ENCODE measurements around the gene LHFPL3. TPM values are rescaled to one million over a fixed set of nuclear protein-coding genes. Genes with fewer than 3 reads are reported as not detected.

The LHFPL3 gene
- total and polyA plus RNA-seq, 2 donors (not counting 3 experiments of a cell fraction or from before 2014, with no cell fraction given) = not detected

DNA sequence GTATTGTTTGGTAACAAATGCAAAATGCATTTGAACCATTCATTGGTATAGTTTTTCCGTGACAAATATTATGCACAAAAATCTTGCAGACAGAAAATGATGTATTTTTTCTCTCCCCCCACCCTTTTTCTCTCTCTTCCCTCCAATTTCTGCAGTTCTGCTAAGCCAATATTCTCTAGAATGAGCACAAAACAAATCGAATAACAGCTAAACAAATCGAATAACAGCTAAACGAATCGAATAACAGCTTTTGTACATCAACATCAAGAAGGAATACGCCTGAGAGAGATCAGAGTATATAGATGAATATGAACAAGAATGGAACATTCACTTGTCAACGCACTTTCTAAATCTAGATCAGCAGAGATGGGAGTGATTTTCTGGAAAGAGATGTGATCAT, 577.6 kb downstream of the LHFPL3 start:
- no peak for DNase-seq (ENCODE audit: low read depth, low spot score)
- no TSS peak for BruUV-seq (replicated peaks)
- H3K9me3 ChIP-seq (replicated peaks; ENCODE audit: control insufficient read depth, insufficient read depth, low read length) = no peaks in the 10 kb centered on the region
- dilution Hi-C loops (cut with MboI; ENCODE audit: extremely low pct_ligation_motif_present, low sequenced_read_pairs) (no loop called here), intact Hi-C loops (cut with micrococcal nuclease) (no loop called here)
- H4K20me1 ChIP-seq (replicated peaks; ENCODE audit: control insufficient read depth, extremely low read depth, insufficient read depth, low read length) = no peaks in the 10 kb centered on the region
- H3K27ac ChIP-seq (ENCODE audit: insufficient read depth, low read depth, low read length) = no peak overlapping the region
- H3K27me3 ChIP-seq (ENCODE audit: control insufficient read depth in 2 of 2, insufficient read depth in 2 of 2, low read length in 2 of 2) = peaks cover 6 to 14% of the 10 kb centered on the region in 2 experiments
- ChIA-PET POLR2A (no interaction called here), CTCF (no interaction called here)
- no peak overlapping the region for H3K4me2 ChIP-seq (ENCODE audit: insufficient read depth, low read length)
- H3K4me1 ChIP-seq (ENCODE audit: control insufficient read depth, extremely low read depth, insufficient read depth, low read length) = no peaks in the 10 kb centered on the region
- H3K79me2 ChIP-seq (ENCODE audit: control insufficient read depth, insufficient read depth, low read length) = no peaks in the 10 kb centered on the region
- no peak overlapping the region for H3K4me3 ChIP-seq (replicated peaks in 1 of 3; ENCODE audit: insufficient read depth in 1 of 3, low read depth in 1 of 3, low read length in 3 of 3)
- no peak for TF ChIP-seq CTCF (IDR thresholded peaks at IDR 0.05; ENCODE audit: extremely low read depth in 1 of 2, insufficient read depth in 1 of 2, low read depth in 1 of 2, low read length in 2 of 2)
- no peak for TF ChIP-seq POLR2AphosphoS5 (IDR thresholded peaks at IDR 0.05; ENCODE audit: insufficient read depth, low read depth, low read length)
- no peak for TF ChIP-seq GATA2 (IDR thresholded peaks at IDR 0.05; ENCODE audit: insufficient read depth, insufficient read length, low read depth, low read length)
- no peak for TF ChIP-seq FOS (IDR thresholded peaks at IDR 0.05; ENCODE audit: borderline replicate concordance, insufficient read depth, low read length)
- FAIRE-seq = no peak
- no peaks in the 10 kb centered on the region for H3K36me3 ChIP-seq (ENCODE audit: control insufficient read depth in 2 of 2, extremely low read depth in 1 of 2, insufficient read depth in 2 of 2, low read length in 2 of 2)
- H2AFZ ChIP-seq (ENCODE audit: low read depth, low read length) = no peak overlapping the region
- H3K9me1 ChIP-seq (replicated peaks; ENCODE audit: control insufficient read depth, extremely low read depth, insufficient read depth, low read length) = no peaks in the 10 kb centered on the region
- H3K9ac ChIP-seq (replicated peaks; ENCODE audit: extremely low read depth, insufficient read depth, low read length) = no peak overlapping the region

GRCh38 chr7:104906556-104906955, 578.2 kb downstream of the LHFPL3 start:
- Histone ChIP-seq H3K79me2 (ENCODE audit: control insufficient read depth, insufficient read depth, low read length) (no peaks in the 10 kb centered on the region), H4K20me1 (replicated peaks; ENCODE audit: control insufficient read depth, extremely low read depth, insufficient read depth, low read length) (no peaks in the 10 kb centered on the region), H3K27ac (ENCODE audit: insufficient read depth, low read depth, low read length) (no peak overlapping the region), H2AFZ (ENCODE audit: low read depth, low read length) (no peak overlapping the region), H3K4me3 (replicated peaks in 1 of 3; ENCODE audit: insufficient read depth in 1 of 3, low read depth in 1 of 3, low read length in 3 of 3) (no peak overlapping the region), H3K9me1 (replicated peaks; ENCODE audit: control insufficient read depth, extremely low read depth, insufficient read depth, low read length) (no peaks in the 10 kb centered on the region), H3K9ac (replicated peaks; ENCODE audit: extremely low read depth, insufficient read depth, low read length) (no peak overlapping the region), H3K9me3 (replicated peaks; ENCODE audit: control insufficient read depth, insufficient read depth, low read length) (no peaks in the 10 kb centered on the region), H3K4me1 (ENCODE audit: control insufficient read depth, extremely low read depth, insufficient read depth, low read length) (no peaks in the 10 kb centered on the region), H3K4me2 (ENCODE audit: insufficient read depth, low read length) (no peak overlapping the region), H3K27me3 (ENCODE audit: control insufficient read depth in 2 of 2, insufficient read depth in 2 of 2, low read length in 2 of 2) (peaks cover 6 to 14% of the 10 kb centered on the region in 2 experiments), H3K36me3 (ENCODE audit: control insufficient read depth in 2 of 2, extremely low read depth in 1 of 2, insufficient read depth in 2 of 2, low read length in 2 of 2) (no peaks in the 10 kb centered on the region)
- CTCF ChIA-PET = interaction anchor here (0.6 to 2.8 kb wide), 3 partner anchors 23 to 751 kb away, joined by 3 to 6 read pairs (median 3); no protein-coding TSS in a partner anchor
- dilution Hi-C loops (cut with MboI; ENCODE audit: extremely low pct_ligation_motif_present, low sequenced_read_pairs) (no loop called here), intact Hi-C loops (cut with micrococcal nuclease) (no loop called here)
- FAIRE-seq (no peak), DNase-seq (ENCODE audit: low read depth, low spot score) (no peak)
- no peak for TF ChIP-seq MYC (IDR thresholded peaks at IDR 0.05; ENCODE audit: low read depth, low read length)
- no peak for TF ChIP-seq GATA2 (IDR thresholded peaks at IDR 0.05; ENCODE audit: insufficient read depth, insufficient read length, low read depth, low read length)
- TF ChIP-seq POLR2A (IDR thresholded peaks at IDR 0.05; ENCODE audit: low read depth, low read length) = no peak
- TF ChIP-seq FOS (IDR thresholded peaks at IDR 0.05; ENCODE audit: borderline replicate concordance, insufficient read depth, low read length) = no peak
- no peak for TF ChIP-seq POLR2AphosphoS5 (IDR thresholded peaks at IDR 0.05; ENCODE audit: insufficient read depth, low read depth, low read length)
- no peak for TF ChIP-seq EZH2 (IDR thresholded peaks at IDR 0.05; ENCODE audit: borderline replicate concordance, low read depth, low read length, severe bottlenecking)
- TF ChIP-seq, protein P1, sequence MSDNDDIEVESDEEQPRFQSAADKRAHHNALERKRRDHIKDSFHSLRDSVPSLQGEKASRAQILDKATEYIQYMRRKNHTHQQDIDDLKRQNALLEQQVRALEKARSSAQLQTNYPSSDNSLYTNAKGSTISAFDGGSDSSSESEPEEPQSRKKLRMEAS (IDR thresholded peaks at IDR 0.05; ENCODE audit: insufficient read depth, insufficient read length) = no peak
- no peak for TF ChIP-seq CTCF (IDR thresholded peaks at IDR 0.05; ENCODE audit: extremely low read depth in 1 of 2, insufficient read depth in 1 of 2, low read depth in 1 of 2, low read length in 2 of 2)
- TF ChIP-seq JUN (IDR thresholded peaks at IDR 0.05; ENCODE audit: borderline replicate concordance, insufficient read depth, insufficient read length, low read depth) = no peak
- POLR2A ChIA-PET = no interaction called here
- BruUV-seq (replicated peaks) = no TSS peak

Measured in endothelial cell of umbilical vein (primary cell).